Cerebellar nuclear complex (tissue), 1 donor: ENCODE results near the gene PTPRC.

ENCODE experiments used
- DNase-seq, 2 experiments: peaks; one replicate each; lab custom pipeline; 2025; lab: John Stamatoyannopoulos, UW

PTPRC gene

DNA sequence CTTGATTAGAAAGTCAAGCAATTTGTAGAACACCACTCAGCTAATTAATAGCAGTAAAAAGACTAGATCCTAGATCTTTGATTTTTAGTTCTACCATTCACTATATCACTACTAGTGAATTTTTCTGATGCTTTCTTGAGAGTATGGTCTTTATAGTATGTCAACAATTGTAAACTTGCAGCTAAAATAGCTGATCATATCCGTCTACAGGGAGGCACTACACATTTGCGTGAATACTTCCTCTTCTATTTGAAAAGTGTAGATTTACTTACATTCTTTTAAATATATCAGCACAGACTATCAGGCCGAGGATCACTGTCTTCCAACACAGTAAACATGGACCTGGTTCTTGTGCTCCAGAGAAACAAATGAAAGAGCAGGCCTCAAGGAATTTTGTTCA, 18.6 kb upstream of the PTPRC start:
- DNase-seq: no peak

DNA sequence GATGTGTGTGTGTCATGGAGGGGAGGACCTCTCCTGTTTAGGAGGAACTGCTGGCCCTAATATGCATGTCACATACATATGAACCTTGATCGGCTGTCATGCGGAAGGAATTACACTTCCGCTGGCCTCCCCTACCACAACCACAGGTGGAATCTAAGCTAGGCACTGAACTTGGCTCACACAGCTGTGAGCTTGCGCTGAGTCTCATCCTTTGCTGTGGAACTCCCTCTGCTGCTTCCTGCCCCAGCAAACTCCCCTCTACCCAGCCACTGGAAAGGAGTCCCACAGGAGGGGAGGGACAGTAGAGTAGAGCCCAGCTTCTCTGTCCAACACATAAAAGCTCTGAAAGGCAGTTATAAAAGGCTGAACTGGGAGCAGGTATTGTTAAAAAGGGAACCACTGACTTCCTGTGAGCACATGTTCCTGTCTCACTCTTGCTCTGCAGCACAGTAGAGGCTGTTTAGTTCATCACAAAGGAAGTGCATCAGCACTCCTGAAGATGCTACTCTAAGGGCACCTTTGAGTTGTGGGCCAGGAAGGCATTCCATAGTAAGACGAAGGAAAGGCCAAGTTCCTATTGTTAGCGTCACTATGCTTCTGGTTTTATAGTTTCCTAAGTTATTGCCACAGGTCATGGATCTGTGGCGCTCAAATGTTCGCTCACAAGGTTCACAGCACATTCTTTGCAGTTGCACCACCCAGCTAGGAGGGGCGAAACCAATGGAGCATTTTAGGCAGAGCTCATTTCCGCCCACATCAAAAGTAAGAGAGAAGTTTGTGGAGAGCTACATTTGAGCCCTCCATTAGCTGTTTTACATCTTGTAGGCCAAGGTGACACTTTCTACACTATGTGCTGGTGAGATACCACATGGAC, 17.7 kb upstream of the PTPRC start:
- no peak for DNase-seq

DNA sequence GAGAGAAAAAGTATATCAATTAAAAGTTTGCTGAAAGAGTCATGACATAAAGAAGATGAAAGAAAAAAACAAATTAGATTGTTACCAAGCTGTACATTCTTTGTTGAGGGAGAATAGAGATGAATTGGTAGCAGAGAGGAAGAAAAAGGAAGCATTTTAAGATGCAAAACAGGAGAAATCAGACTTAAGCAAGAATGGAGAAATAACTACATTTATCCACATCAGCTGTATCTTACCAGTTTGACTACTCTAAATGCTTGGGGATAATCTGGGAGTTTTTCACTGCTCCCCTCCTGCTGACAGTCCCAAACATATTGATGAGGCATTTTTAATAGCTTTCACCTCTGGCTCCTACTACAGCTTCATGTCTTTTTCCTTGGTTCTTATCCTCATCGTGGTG, 16.8 kb upstream of the PTPRC start:
- DNase-seq: no peak

DNA sequence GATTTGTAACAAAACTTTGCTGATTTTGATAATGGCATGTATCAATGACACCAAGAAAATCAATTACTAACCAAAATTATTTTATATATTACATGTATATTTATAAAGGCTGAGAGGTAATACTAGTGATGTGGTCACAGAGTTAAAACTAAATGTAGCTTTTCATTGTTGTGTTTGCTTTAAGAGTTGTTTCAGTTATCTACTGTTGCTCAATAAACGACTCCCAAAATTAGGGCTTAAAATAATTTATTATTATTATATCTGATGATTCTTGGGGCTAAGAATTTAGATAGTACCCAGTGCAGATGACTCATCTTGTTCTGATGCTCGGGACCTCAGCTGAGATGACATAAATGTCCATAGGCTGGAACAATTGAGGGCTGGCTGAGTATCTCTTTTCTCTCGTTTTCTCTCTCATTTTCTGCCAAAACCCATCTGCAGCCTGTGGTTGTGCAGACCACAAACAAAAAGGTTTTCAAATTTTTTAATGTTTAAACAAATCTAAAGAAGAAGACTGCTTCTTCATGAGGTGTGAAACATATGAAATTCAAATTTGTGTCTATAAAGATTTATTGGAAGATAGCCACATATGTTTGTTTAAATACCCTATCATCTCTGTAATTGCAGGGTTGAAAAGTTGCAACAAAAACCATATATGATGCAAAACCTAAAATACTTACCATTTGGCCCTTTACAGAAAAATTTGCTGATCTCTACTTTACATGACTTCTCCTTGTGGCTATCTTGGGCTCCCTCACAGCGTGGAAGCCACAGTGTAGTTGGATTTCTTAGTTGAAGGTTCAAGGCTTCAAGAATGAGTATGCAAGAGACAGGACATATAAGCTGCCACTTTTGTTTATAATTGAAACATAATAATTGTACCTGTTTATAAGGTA, 14.8 kb upstream of the PTPRC start:
- DNase-seq: no peak

DNA sequence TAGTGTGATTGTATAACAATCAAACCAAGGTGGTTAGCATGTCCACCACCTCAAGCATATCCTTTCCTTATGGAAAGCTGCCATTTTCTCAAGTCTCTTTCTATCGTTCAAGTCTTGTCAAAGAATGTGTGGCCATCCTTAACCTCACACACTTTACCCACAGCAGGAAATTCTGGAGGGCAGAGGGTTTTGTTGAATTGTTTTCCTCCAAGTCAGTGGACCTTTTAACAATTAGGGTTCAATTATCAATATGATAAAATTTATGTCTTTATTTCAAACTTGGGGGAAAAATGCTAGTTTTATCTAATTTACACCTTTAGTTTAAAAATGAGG, 14.2 kb upstream of the PTPRC start:
- DNase-seq: no peak

DNA sequence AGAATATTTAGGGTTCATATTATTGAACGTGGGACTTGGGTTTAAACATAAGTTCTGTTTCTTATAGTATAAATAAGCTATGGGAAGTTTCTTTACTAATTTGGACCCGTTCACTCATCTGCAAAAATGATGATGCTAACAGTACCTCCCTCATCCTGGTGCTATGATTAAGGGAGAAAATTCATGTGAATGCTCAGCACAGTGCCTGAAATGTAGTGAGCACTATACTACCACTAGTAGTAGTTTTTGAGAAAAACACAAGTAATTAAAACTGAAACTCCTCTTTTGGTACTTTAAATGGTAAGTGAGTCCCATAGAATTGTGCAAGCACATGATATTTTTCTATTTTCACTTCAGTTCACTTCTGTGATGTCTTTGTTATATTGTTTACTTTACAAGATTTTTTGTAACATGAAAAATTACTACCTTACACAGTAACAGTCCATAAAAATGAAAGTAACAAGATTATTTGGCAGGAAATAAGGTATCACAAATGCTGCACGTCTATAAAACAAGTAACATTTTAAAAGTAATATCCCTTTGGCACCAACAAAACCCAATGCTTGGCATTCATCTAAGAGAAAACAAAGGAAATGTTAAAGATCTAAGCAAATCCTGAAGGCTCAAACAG, 11.3 kb upstream of the PTPRC start:
- no peak for DNase-seq

DNA sequence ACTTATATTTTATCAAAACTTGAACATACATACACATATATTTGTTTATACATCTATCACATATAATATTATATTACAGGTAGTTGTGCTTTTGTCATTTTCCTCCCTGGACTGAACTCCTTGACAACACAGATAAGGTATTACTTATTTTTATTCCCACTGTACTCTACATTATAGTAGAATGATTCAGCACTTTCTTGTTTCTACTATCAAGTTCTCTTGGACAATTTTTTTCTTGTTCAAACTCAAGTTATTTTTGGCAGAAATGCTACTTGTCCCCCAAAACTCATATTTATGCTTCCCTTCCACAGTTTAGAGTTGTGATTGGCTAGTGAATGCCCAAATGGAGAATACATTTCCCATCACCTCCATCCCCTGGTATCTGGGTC, 10.8 kb upstream of the PTPRC start:
- DNase-seq: no peak

DNA sequence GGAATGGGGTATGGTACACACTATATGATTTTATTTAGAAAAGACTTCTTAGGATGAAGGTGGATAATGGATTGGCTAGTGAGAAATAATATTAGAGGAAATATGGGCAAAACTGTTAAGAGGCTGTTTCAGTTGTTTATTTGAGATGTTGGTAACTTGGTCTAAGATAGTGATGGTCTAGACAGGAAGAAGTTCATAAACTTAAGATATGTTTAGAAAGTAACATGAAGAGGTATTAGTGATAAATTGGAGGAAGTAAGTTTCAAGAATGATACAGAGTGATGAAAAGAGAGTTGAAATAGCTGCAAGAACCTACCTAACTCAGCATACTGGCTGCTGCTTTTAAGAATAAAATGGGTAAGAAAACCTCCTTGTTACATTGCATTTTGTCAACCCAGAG, 9.2 kb upstream of the PTPRC start:
- DNase-seq: no peak

DNA sequence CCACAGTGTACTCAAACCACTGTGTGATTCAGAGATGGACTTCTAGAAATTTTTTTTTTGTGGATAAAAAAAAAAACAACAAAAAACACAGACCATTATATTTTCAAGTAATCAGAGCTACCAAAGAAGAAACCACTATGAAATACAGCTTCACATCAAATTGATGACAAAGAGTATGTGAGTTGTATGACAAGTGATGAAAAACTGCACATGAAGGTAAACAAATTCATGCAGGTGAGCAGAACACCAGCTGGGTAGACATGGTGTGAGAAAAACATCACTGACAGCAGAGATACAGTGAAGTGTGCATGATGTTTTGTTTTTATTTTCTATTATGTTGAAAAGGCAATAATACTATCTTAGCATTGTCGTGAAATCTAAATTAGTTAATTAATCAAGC, 8.0 kb upstream of the PTPRC start:
- no peak for DNase-seq

DNA sequence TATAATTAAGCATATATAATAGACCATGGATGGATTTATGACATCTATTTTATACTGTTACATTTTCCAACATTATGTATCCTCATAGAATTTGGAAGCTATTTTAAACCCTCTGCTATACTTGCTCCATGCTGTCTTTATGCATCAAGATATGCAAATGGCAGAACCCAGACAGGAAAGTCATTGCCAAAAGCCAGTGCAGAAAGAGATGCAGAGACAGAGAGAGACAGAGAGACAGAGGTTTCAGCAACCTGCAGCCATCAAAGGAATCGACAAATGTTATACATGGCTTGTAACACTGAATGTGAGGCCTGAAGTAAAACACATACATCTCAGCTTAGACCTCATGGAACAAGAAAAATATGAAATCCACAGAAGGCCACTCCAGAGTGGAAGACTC, 7.5 kb upstream of the PTPRC start:
- no peak for DNase-seq

DNA sequence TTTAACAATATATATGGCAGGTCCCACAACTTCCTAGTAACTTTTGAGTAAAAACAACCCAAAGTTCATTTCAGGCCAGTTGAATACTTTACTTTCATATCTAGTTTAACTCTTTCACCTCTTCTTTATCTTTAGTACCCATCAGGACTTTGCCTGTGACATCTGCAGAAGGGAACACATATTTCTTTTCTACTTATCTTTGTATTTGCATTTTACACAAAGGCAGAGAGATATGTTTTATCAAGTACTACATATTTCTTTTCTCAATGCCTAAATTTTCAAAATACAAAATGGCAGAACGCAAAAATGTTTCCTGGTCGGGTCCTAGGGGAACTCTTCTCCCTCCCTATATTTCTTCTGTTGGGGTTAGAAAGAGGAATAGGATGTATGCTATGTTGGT, 6.8 kb upstream of the PTPRC start:
- DNase-seq: no peak

DNA sequence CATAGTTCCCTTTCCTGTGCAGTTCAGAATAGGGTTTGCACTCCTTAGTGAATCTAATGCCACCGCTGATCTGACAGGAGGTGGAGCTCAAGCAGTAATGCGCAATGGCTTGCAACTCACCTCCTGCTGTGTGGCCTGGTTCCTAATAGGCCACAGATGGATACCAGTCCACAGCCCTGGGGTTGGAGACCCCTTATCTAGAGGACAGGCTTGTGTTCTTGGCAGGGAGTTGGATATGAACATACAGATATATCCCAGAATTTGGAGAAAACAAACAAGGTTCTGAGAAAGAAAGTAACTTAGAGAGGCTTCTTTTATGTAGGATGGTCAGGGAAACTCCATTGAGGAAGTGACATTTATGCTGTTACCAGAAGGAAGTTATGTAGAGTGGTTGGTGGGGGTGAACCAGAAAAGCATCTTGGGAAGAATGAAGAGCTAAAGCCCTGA, 5.1 kb upstream of the PTPRC start:
- DNase-seq: no peak

DNA sequence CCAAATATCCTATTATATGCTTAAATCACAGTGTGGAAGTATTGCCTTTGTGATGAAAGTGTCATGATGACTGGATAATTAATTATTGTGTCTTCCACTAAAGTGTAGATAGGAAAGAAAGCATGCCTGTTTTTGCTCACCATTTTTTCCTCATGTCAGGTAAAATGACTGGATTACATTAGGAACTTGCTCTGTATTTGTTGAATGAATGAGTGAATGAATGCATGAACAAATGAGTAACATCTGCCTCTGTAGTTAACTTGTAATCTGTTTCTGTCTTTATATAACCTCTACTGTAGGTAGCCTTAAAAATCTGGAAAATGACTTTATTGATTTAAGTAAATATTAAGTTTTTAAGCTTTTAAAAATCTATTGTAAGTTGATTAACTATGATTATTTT, 2.9 kb upstream of the PTPRC start:
- no peak for DNase-seq

DNA sequence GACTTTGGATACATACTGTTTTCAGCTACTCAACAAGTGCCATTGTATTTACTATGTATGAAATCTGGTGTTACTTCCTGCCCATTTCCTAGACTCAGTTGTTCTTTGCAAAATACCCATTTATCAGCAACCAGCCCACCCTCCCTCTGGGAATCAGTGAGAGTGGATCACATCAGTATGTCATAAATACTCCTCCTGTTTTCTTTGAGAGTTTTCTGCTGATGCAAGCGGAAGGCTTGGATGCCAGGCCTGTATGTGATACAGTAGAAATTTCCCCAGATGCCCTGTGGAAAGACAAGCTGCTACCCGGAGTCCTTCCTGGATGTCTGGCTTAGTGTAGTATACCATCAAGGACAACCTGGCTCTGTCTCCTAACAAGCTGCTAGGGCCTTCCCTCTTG, 2.4 kb upstream of the PTPRC start:
- DNase-seq: no peak

DNA sequence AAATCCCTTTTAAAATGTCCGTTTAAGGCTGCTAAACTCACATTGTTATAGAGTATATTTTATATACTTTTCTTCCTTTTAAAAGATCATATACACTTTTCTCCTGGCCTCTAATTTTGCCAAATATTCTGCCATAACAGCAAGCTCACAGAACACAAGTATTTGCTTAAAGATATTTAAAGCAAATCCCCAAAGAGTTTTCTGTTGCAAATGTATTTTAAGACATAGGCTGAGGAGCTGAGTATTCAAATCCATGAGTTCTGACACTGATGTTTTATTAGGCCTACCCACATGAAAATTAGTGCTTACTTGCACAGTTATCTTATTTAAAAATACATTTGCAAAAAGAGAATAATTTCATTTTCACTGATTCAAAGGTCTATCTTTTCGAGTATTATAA, 1.7 kb upstream of the PTPRC start:
- DNase-seq: no peak

DNA sequence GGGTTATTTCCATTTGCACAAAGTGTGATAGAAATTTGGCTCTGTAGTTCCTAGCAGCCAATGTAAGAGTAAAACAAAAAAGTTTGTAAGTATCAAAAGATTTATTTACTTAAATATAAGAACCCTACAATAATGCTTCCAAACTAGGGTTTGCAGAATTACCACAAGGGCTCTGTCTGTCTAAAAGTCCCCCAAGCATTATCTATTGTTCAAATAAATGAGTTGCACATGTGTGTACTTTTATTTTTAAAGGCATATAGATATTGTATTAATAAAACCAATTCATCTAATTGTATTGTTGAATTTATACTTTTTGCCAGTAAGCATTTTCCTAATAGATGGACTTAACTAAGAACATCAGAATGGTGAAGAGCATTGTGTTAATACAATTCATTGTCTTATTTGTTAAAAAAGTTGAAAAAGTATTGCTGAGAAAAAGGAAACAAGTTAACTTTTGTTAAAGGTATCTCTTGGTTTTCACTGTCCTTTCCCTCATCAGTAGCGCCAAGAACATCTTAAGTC, 863 bp upstream of the PTPRC start:
- DNase-seq: no peak

DNA sequence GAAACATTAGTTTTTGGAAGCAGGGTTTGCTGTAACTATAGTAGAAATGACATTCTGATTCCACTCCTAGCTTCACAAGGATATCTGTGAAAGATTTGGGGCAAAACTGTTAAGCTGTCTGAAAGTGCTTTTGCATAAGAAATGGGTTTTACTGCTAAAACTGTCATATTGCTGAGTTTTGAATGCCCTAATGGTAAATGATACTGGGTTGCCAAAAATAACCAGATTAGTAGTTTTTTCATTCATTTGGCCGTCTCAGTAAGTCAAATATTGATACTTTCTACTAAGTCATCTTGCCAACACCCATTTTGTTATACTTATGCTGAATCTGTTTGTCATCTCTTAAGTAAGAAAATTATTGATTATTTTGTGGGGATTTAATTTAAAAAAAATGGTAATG, 399 bp upstream of the PTPRC start:
- no peak for DNase-seq

DNA sequence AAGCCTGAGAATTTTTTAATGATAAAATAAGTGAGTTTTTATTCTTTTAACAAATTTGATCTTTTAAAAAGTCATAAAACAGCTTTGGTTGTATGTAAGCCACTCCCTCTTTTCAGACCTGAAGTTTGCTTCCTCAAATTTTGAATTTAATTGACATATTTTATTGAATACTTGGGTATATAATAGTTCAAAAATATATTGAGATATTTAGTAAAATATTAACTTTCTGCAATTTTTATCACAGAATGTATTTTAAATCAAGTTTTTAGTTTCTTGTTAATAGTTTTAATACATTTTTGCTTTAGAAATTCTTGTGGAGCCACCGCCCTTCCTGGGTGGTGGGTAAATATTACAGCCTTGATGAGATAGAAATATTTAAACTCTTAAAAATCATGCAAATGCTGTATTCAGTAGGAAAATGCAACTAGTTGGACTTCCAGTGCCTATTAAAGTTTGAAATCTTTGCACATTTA, 867 bp downstream of the PTPRC start:
- no peak for DNase-seq

DNA sequence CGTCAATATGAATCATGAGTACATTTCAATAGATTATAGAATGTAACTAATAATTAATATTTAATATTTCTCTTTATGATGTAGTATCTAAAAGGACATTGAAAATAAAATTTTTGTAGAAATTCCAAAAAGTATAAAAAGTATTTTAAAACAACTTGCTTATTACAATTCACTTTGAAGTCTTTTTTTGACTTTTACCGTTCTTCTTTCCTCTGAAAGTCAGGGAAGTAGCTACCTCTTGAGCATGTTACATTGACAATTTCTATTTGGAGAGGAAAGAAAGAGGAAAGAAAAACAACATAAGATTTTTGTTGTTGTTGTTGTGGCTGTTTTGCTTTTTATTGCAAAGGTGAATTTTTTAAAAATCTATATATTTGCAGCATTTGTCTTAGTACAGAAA, 1.3 kb downstream of the PTPRC start:
- DNase-seq: no peak

DNA sequence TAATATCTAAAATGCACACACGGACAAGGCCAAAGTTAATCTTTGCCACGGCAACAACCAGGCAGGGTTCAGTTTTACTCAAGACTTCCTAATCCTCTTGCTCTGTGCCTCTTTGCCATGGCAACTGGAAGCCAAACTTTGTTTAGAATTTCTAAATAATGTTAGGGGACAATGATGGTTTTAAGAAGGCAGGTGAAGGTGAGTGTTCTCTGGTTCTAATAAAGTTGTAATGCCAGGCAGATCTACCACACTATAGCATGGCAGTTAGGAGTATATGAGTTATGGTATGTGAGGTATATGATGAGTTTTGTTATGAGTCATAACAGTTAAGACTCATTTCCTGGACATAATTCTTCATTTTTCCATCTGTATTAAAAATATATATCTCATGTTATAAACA, 2.7 kb downstream of the PTPRC start:
- no peak for DNase-seq

DNA sequence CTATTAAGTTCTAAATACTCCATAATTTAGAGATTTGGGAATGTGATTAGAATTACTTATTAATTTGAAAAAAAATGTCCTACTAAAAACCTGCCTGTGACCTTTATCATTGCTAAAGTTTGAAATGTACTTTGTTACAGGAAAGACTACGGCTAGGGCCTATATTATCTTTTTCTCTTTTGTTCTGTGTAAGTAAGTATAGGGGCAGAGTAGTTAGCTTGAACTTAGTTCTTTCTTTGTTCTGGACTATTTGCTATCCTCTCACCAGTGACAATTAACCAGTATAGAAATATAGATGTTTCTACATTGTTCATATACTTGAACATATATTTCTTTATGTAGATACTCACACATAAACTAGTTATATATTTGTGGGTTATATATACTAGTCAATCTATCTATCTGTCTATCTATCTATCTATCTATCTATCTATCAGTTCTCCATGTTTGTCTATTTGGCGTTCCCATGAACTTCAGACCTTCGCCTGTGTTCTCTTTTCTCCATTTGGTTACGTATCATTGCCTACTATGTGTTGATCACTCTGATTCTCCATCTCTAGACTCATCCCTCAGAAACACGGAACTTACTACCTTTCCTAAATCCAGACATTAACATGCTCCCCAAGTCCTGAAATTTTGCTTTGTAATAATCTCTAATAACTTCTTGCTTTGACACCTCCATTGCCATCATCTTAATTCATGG, 3.3 kb downstream of the PTPRC start:
- DNase-seq: no peak

DNA sequence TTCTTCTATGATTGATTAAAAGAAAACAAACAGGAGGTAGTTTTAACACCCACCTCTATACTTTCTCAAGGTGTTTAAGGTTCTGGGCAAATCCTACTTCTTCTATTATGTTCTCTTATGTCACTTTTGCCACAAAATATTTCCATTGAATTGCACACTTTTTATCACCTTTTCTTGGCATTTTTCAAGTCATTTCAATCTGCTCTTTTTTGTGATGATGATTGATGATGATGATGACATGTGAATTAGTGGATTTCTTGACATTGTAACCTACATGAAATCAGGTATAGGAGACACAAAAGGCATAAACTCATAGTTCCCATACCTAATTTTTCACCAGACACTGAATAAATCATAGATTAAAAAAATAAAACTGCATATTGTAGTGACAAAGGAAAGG, 4.1 kb downstream of the PTPRC start:
- no peak for DNase-seq
